Vagina (tissue), 2 donors: Measurements from ENCODE around the gene IL18BP.

Source experiments
- CTCF ChIP-seq, 3 experiments: fragments of 450-650 bp in 2 of 3; fragments of 200-600 bp in 1 of 3; sonication (generic) in 1 of 3; IDR thresholded peaks; one replicate each; pipeline ENCODE4 v1.5.1; 2017 to 2019; ENCODE audit warnings: antibody characterized with exemption in 3 of 3, mild to moderate bottlenecking in 2 of 3, moderate library complexity in 2 of 3
- POLR2A ChIP-seq, 2 donors: fragments of 450-650 bp; IDR thresholded peaks; one replicate each; pipeline ENCODE4 v1.6.1; 2017; ENCODE audit warnings: antibody characterized with exemption in 2 of 2, mild to moderate bottlenecking in 2 of 2, moderate library complexity in 2 of 2

DNA sequence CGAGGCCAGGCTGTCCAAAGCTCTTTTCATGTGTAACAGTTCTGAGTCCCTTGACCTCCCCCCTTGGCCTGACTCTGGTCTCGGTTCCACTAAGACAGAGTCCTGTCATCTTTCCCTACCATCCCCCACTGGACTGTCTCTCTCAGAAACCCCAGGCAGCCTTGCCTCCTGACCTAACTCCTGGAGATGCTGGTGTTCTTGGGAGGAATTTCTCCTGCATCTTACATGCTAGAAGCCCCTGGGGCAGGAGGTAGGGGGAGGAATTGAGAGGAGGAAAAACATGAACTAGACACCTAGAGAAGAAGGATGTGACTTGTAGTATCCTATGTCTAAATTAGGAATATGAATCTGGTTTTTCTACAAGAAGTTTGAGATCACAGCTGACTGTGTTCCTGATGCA, 648 bp upstream of the IL18BP start:
- TF ChIP-seq POLR2A (IDR thresholded peaks at IDR 0.05) (no peak), CTCF (IDR thresholded peaks at IDR 0.05) (no peak)
